HEK293 (cell line): ENCODE results near the gene UQCC3.

ENCODE experiments used
- CTCF ChIA-PET: fragments of 350-600 bp; formaldehyde crosslinking; extraction: SDS; loops from one replicate; lab custom pipeline; 2021; ENCODE audit warnings: antibody characterized with exemption; lab: Yijun Ruan, JAX
- POLR2A ChIA-PET: fragments of 300-600 bp; formaldehyde crosslinking; extraction: SDS; loops from one replicate; lab custom pipeline; 2020; ENCODE audit warnings: antibody characterized with exemption, inconsistent platforms; lab: Yijun Ruan, JAX
- H3K27ac ChIP-seq: fragments of 200-500 bp; sonication (Bioruptor generic); 2 replicates; pipeline ENCODE4 v1.5.1; 2014; ENCODE audit warnings: low read depth, low read length, control low read depth, inconsistent platforms; ENCODE audit errors: extremely low read depth
- H3K36me3 ChIP-seq, 2 experiments: fragments of 200-500 bp in 1 of 2; sonication (Bioruptor generic) in 1 of 2; 1 replicate in 1 of 2; 2 replicates in 1 of 2; pipeline ENCODE4 v1.5.1; 2014 to 2017; ENCODE audit warnings: inconsistent platforms in 2 of 2, low read length in 2 of 2; ENCODE audit not compliant: control insufficient read depth in 2 of 2, insufficient read depth in 1 of 2
- H3K4me1 ChIP-seq: fragments of 200-500 bp; sonication (Bioruptor generic); 2 replicates; pipeline ENCODE4 v1.5.1; 2014; ENCODE audit warnings: mild to moderate bottlenecking, low read length, inconsistent platforms; ENCODE audit not compliant: control insufficient read depth, insufficient read depth
- H3K4me3 ChIP-seq: 2 replicates; pipeline ENCODE4 v1.5.1; 2011; ENCODE audit warnings: low read depth, mild to moderate bottlenecking, control low read depth, low read length, moderate library complexity
- H3K9me3 ChIP-seq: fragments of 200-500 bp; sonication (Bioruptor generic); 2 replicates; pipeline ENCODE4 v1.5.1; 2014; ENCODE audit warnings: low read depth, low read length, inconsistent platforms; ENCODE audit not compliant: control insufficient read depth, insufficient read depth
- GLIS2 ChIP-seq: fragments of 450-650 bp; formaldehyde crosslinking; IDR thresholded peaks from 2 replicates; pipeline ENCODE4 v1.5.1; 2016; ENCODE audit warnings: missing biosample characterization, missing genetic modification characterization
- INSM2 ChIP-seq: fragments of 450-650 bp; formaldehyde crosslinking; IDR thresholded peaks from 2 replicates; pipeline ENCODE4 v1.5.1; 2016; ENCODE audit warnings: missing biosample characterization, missing genetic modification characterization
- KLF16 ChIP-seq: fragments of 450-650 bp; formaldehyde crosslinking; IDR thresholded peaks from 2 replicates; pipeline ENCODE4 v1.5.1; 2017; ENCODE audit warnings: missing biosample characterization, missing genetic modification characterization
- KLF17 ChIP-seq: fragments of 450-650 bp; formaldehyde crosslinking; IDR thresholded peaks from 2 replicates; pipeline ENCODE4 v1.5.1; 2016; ENCODE audit warnings: missing biosample characterization, missing genetic modification characterization
- KLF8 ChIP-seq: fragments of 450-650 bp; formaldehyde crosslinking; IDR thresholded peaks from 2 replicates; pipeline ENCODE4 v1.5.1; 2016; ENCODE audit warnings: missing biosample characterization, missing genetic modification characterization
- KLF9 ChIP-seq: fragments of 450-650 bp; formaldehyde crosslinking; IDR thresholded peaks from 2 replicates; pipeline ENCODE4 v1.5.1; 2016; ENCODE audit warnings: missing biosample characterization, missing genetic modification characterization, low read depth
- SP3 ChIP-seq: fragments of 450-650 bp; formaldehyde crosslinking; IDR thresholded peaks from 2 replicates; pipeline ENCODE4 v1.5.1; 2016; ENCODE audit warnings: missing biosample characterization, missing genetic modification characterization
- ZBTB17 ChIP-seq: fragments of 450-650 bp; formaldehyde crosslinking; IDR thresholded peaks from 2 replicates; pipeline ENCODE4 v1.5.1; 2016; ENCODE audit warnings: missing biosample characterization, missing genetic modification characterization
- ZNF148 ChIP-seq: fragments of 450-650 bp; formaldehyde crosslinking; IDR thresholded peaks from 2 replicates; pipeline ENCODE4 v1.5.0; 2017; ENCODE audit warnings: missing biosample characterization, missing genetic modification characterization, borderline replicate concordance
- ZNF26 ChIP-seq: fragments of 450-650 bp; formaldehyde crosslinking; IDR thresholded peaks from 2 replicates; pipeline ENCODE4 v1.5.1; 2016; ENCODE audit warnings: missing biosample characterization, missing genetic modification characterization
- ZNF266 ChIP-seq: fragments of 450-650 bp; formaldehyde crosslinking; IDR thresholded peaks from 2 replicates; pipeline ENCODE4 v1.5.1; 2016; ENCODE audit warnings: missing biosample characterization, missing genetic modification characterization, low read depth
- ZNF341 ChIP-seq: fragments of 450-650 bp; formaldehyde crosslinking; IDR thresholded peaks from 2 replicates; pipeline ENCODE4; 2016; ENCODE audit warnings: low read depth, missing biosample characterization, missing genetic modification characterization
- ZNF391 ChIP-seq: fragments of 450-650 bp; formaldehyde crosslinking; IDR thresholded peaks from 2 replicates; pipeline ENCODE4 v1.5.1; 2016; ENCODE audit warnings: low read depth, missing biosample characterization, missing genetic modification characterization, borderline replicate concordance
- ZNF501 ChIP-seq: fragments of 450-650 bp; formaldehyde crosslinking; IDR thresholded peaks from 2 replicates; pipeline ENCODE4 v1.5.1; 2016; ENCODE audit warnings: missing biosample characterization, missing genetic modification characterization
- ZNF561 ChIP-seq: fragments of 450-650 bp; IDR thresholded peaks from 2 replicates; pipeline ENCODE4 v1.5.1; 2018; ENCODE audit warnings: missing biosample characterization, missing genetic modification characterization, borderline replicate concordance
- ZNF596 ChIP-seq: fragments of 450-650 bp; IDR thresholded peaks from 2 replicates; pipeline ENCODE4 v1.5.0; 2018; ENCODE audit warnings: missing biosample characterization, mild to moderate bottlenecking, missing genetic modification characterization, moderate library complexity
- ZNF610 ChIP-seq: fragments of 450-650 bp; formaldehyde crosslinking; IDR thresholded peaks from 2 replicates; pipeline ENCODE4 v1.5.1; 2016; ENCODE audit warnings: missing biosample characterization, missing genetic modification characterization, borderline replicate concordance
- ZNF629 ChIP-seq: fragments of 450-650 bp; formaldehyde crosslinking; IDR thresholded peaks from 2 replicates; pipeline ENCODE4 v1.5.1; 2017; ENCODE audit warnings: missing biosample characterization, missing genetic modification characterization
- ZNF660 ChIP-seq: fragments of 450-650 bp; IDR thresholded peaks from 2 replicates; pipeline ENCODE4 v1.5.1; 2018; ENCODE audit warnings: missing biosample characterization, mild to moderate bottlenecking, missing genetic modification characterization
- ZNF776 ChIP-seq: fragments of 450-650 bp; formaldehyde crosslinking; IDR thresholded peaks from 2 replicates; pipeline ENCODE4 v1.5.0; 2017; ENCODE audit warnings: missing biosample characterization, missing genetic modification characterization, borderline replicate concordance
- ZNF777 ChIP-seq: fragments of 450-650 bp; formaldehyde crosslinking; IDR thresholded peaks from 2 replicates; pipeline ENCODE4 v1.5.1; 2017; ENCODE audit warnings: missing biosample characterization, missing genetic modification characterization, borderline replicate concordance

The UQCC3 gene

GRCh38 chr11:62677714-62678113 is 6.2 kb downstream of the UQCC3 start:
- CTCF ChIA-PET, result interaction anchor here (0.6 to 3.0 kb wide), 3 partner anchors 12 to 17 kb away, joined by 3 to 10 read pairs (median 9); partner anchors contain the start of genes C11orf98 and CSKMT
- POLR2A ChIA-PET, result interaction anchor here (1.0 to 7.2 kb wide), 6 partner anchors 11 to 76 kb away, joined by 3 to 67 read pairs (median 6); partner anchors contain the start of genes B3GAT3, C11orf98, CSKMT and GANAB
- peaks cover 8% of the 10 kb centered on the region for H3K4me1 ChIP-seq
- H3K27ac ChIP-seq, result no peak overlapping the region
- TF ChIP-seq ZBTB17 (tag by site-specific recombination), result peak; percentile 96
- no peak for TF ChIP-seq ZNF266 (tag by site-specific recombination)
- no peaks in the 10 kb centered on the region for H3K9me3 ChIP-seq
- H3K4me3 ChIP-seq, result peak overlapping the region; percentile 90
- H3K36me3 ChIP-seq, result peaks cover 3 to 44% of the 10 kb centered on the region in 2 experiments; a peak in 2 of 3 replicates

- H3K27ac ChIP-seq, result peak overlapping the region; percentile 62
- POLR2A ChIA-PET, result interaction anchor here (0.5 to 3.5 kb wide), 7 partner anchors 13 to 178 kb away, joined by 3 to 24 read pairs (median 4); partner anchors contain the start of genes BSCL2, C11orf98, CSKMT and INTS5
- H3K36me3 ChIP-seq, result peaks cover 3 to 39% of the 10 kb centered on the region in 2 experiments; a peak in 2 of 3 replicates
- H3K4me3 ChIP-seq, result peak overlapping the region; percentile 90
- TF ChIP-seq ZNF610 (tag by site-specific recombination), result no peak
- no peak for TF ChIP-seq KLF8 (tag by site-specific recombination)
- no peak for TF ChIP-seq ZNF391
- TF ChIP-seq, all 188 proteins: peak for 0
- CTCF ChIA-PET, result interaction anchor here (0.7 kb wide), 1 partner anchor 364 kb away, joined by 3 read pairs; no protein-coding TSS in a partner anchor
- H3K9me3 ChIP-seq, result no peaks in the 10 kb centered on the region
- peaks cover 8% of the 10 kb centered on the region for H3K4me1 ChIP-seq
Observed at GRCh38 chr11:62678433-62678769, 6.9 kb downstream of the UQCC3 start.

GRCh38 chr11:62678770-62679696 is 7.6 kb downstream of the UQCC3 start, which contains the start of gene UBXN1:
TSS of gene UBXN1 (minus strand) at chr11:62679073. CDS start at chr11:62678923, 150 bp downstream.
- peaks cover 8% of the 10 kb centered on the region for H3K4me1 ChIP-seq
- peak within 1 kb of the TSS; percentile 62 for H3K27ac ChIP-seq
- ChIA-PET POLR2A (interaction anchor here (0.5 to 3.5 kb wide), 11 partner anchors 8 to 1663 kb away, joined by 3 to 24 read pairs (median 4); partner anchors contain the start of genes BSCL2, C11orf98, CSKMT and INTS5), CTCF (interaction anchor here (0.6 to 4.5 kb wide), 7 partner anchors 14 to 364 kb away, joined by 3 to 46 read pairs (median 3); partner anchors contain the start of genes C11orf98 and CSKMT)
- H3K36me3 ChIP-seq, result peaks cover 0 to 33% of the 10 kb centered on the region in 2 experiments; a peak in 2 of 3 replicates
- peak within 1 kb of the TSS; percentile 90 for H3K4me3 ChIP-seq
- H3K9me3 ChIP-seq, result no peaks in the 10 kb centered on the region
- TF ChIP-seq ZNF660 (tag by site-specific recombination), result peak; percentile 67; the same call in 1 of the 2 replicates
- 0 out of 2 replicates have a peak, but pooled peaks have one; percentile 29 for TF ChIP-seq INSM2 (tag by site-specific recombination)
- peak; percentile 56; the same call in 1 of the 2 replicates for TF ChIP-seq ZNF596 (tag by site-specific recombination)
- TF ChIP-seq GLIS2 (tag by site-specific recombination), result peak; percentile 53; the same call in 1 of the 2 replicates
- TF ChIP-seq SP3, result peak; percentile 52
- TF ChIP-seq ZNF777, result peak; percentile 54; the same call in 1 of the 2 replicates
- TF ChIP-seq ZNF776 (tag by site-specific recombination), result peak; percentile 100
- no peak for TF ChIP-seq ZNF26 (tag by site-specific recombination)
- peak; percentile 58; the same call in 1 of the 2 replicates for TF ChIP-seq ZNF629 (tag by site-specific recombination)
- 0 out of 2 replicates have a peak, but pooled peaks have one; percentile 33 for TF ChIP-seq KLF17 (tag by site-specific recombination)
- peak; percentile 74; the same call in 1 of the 2 replicates for TF ChIP-seq ZNF501
- TF ChIP-seq KLF9, result peak; percentile 24; the same call in 1 of the 2 replicates
- TF ChIP-seq ZNF341, result peak; percentile 42; the same call in 1 of the 2 replicates
- TF ChIP-seq KLF16 (tag by site-specific recombination), result peak; percentile 55; the same call in 1 of the 2 replicates
- TF ChIP-seq ZNF148 (tag by site-specific recombination), result no peak
- peak; percentile 66; the same call in 1 of the 2 replicates for TF ChIP-seq ZNF561 (tag by site-specific recombination)
